Esophagus muscularis mucosa (tissue), 4 donors: ENCODE measurements around the gene LDAF1.

Source experiments
- CTCF ChIP-seq, 3 experiments: fragments of 200-600 bp in 2 of 3; fragments of 450-650 bp in 1 of 3; sonication (generic) in 2 of 3; IDR thresholded peaks; one replicate each; pipeline ENCODE4 v1.5.1; 2017 to 2019; ENCODE audit warnings: antibody characterized with exemption in 3 of 3, mild to moderate bottlenecking in 2 of 3, moderate library complexity in 1 of 3
- EP300 ChIP-seq: sonication (generic); formaldehyde crosslinking; IDR thresholded peaks from one replicate; pipeline ENCODE4 v1.6.1; 2017; ENCODE audit warnings: antibody characterized with exemption
- POLR2A ChIP-seq: fragments of 450-650 bp; IDR thresholded peaks from one replicate; pipeline ENCODE4 v1.6.1; 2017; ENCODE audit warnings: antibody characterized with exemption, moderate library complexity, mild to moderate bottlenecking, low read depth
- POLR2AphosphoS5 ChIP-seq, 2 donors: sonication (generic); formaldehyde crosslinking; IDR thresholded peaks; one replicate each; pipeline ENCODE4 v1.6.1; 2017; ENCODE audit warnings: antibody characterized with exemption in 2 of 2

DNA sequence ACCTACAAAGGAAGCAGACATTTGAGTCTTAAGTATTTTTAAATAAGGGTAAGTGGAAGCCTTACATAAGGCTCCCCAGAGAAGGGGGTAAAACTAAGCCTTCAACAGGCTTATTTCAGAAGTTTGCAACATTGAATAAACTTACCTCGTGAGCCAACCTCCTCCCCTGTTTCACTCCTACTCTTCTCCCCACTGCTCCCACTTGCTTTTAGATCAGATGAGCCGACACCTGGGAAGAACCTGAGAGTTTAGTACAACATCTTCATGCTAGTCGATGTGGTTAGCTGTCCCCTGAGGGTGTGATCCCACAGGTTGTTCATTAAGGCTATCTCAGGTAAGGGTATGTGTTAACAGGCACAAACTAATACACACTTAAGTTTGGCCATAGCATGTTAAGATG is 39.1 kb downstream of the LDAF1 start:
- TF ChIP-seq CTCF (IDR thresholded peaks at IDR 0.05) (no peak), POLR2AphosphoS5 (IDR thresholded peaks at IDR 0.05) (no peak), POLR2A (no peak), EP300 (no peak)
